Nephron progenitor cell (in vitro differentiated cells): ENCODE data around the gene ISLR.
"Not testable (repeated sequence)": the region's sequence is repeated elsewhere in the genome, so short reads cannot be mapped to it uniquely, and the experiment has no call there.

Source experiments
- DNase-seq: peaks from one replicate; pipeline ENCODE4 v3.0.0; 2021
- H3K27ac Mint-ChIP-seq: 2 replicates; pipeline ENCODE4 v1.8.0; 2021; ENCODE audit warnings: mild to moderate bottlenecking, moderate library complexity, mixed read lengths
- H3K27me3 Mint-ChIP-seq: 2 replicates; pipeline ENCODE4 v1.8.0; 2021; ENCODE audit warnings: mild to moderate bottlenecking, low read depth, mixed read lengths; ENCODE audit not compliant: poor library complexity
- H3K36me3 Mint-ChIP-seq: 2 replicates; pipeline ENCODE4 v1.8.0; 2021; ENCODE audit warnings: low read depth, mixed read lengths
- H3K4me1 Mint-ChIP-seq: 2 replicates; pipeline ENCODE4 v1.8.0; 2021; ENCODE audit warnings: mixed read lengths
- H3K4me3 Mint-ChIP-seq: 2 replicates; pipeline ENCODE4 v1.8.0; 2021; ENCODE audit warnings: mild to moderate bottlenecking, moderate library complexity, mixed read lengths
- H3K9me3 Mint-ChIP-seq: 2 replicates; pipeline ENCODE4 v1.8.0; 2021; ENCODE audit warnings: mild to moderate bottlenecking, moderate library complexity, mixed read lengths
- CTCF ChIP-seq: fragments of 200-600 bp; sonication (generic); IDR thresholded peaks from 2 replicates; pipeline ENCODE4 v1.5.0; 2021; ENCODE audit warnings: antibody characterized with exemption

The ISLR gene

GRCh38 chr15:74158855-74159650 lies 14.5 kb upstream of the ISLR start:
- H3K4me1 Mint-ChIP-seq = peaks cover 32% of the 10 kb centered on the region
- no peak for TF ChIP-seq CTCF
- H3K4me3 Mint-ChIP-seq = no peak overlapping the region
- peaks cover 2% of the 10 kb centered on the region for H3K9me3 Mint-ChIP-seq
- no peak for DNase-seq
- H3K27me3 Mint-ChIP-seq = peaks cover 10% of the 10 kb centered on the region
- H3K27ac Mint-ChIP-seq = no peak overlapping the region
- H3K36me3 Mint-ChIP-seq = no peaks in the 10 kb centered on the region

GRCh38 chr15:74159773-74160172 lies 13.7 kb upstream of the ISLR start:
- H3K9me3 Mint-ChIP-seq = peaks cover 7% of the 10 kb centered on the region
- peaks cover 32% of the 10 kb centered on the region for H3K4me1 Mint-ChIP-seq
- H3K4me3 Mint-ChIP-seq = no peak overlapping the region
- H3K27me3 Mint-ChIP-seq = peaks cover 10% of the 10 kb centered on the region
- no peak for TF ChIP-seq CTCF
- no peak for DNase-seq
- H3K36me3 Mint-ChIP-seq = no peaks in the 10 kb centered on the region
- H3K27ac Mint-ChIP-seq = no peak overlapping the region

- H3K4me1 Mint-ChIP-seq = peaks cover 31% of the 10 kb centered on the region
- H3K36me3 Mint-ChIP-seq, H3K27me3 Mint-ChIP-seq, H3K27ac Mint-ChIP-seq, DNase-seq, H3K9me3 Mint-ChIP-seq, H3K4me3 Mint-ChIP-seq: not testable (repeated sequence)
Observed at GRCh38 chr15:74160390-74160789, 13.1 kb upstream of the ISLR start.

- not testable (repeated sequence) for H3K36me3 Mint-ChIP-seq, H3K27ac Mint-ChIP-seq, H3K9me3 Mint-ChIP-seq, DNase-seq, H3K27me3 Mint-ChIP-seq, H3K4me3 Mint-ChIP-seq
- H3K4me1 Mint-ChIP-seq = peaks cover 13% of the 10 kb centered on the region
Observed at GRCh38 chr15:74162195-74162536, 11.3 kb upstream of the ISLR start.

- no peak overlapping the region for H3K4me3 Mint-ChIP-seq
- peaks cover 30% of the 10 kb centered on the region for H3K4me1 Mint-ChIP-seq
- no peaks in the 10 kb centered on the region for H3K36me3 Mint-ChIP-seq
- peaks cover 11% of the 10 kb centered on the region for H3K27me3 Mint-ChIP-seq
- no peak overlapping the region for H3K27ac Mint-ChIP-seq
- no peak for TF ChIP-seq CTCF
- DNase-seq = no peak
- peaks cover 7% of the 10 kb centered on the region for H3K9me3 Mint-ChIP-seq
Observed at GRCh38 chr15:74165461-74165860, 8.0 kb upstream of the ISLR start.

- peaks cover 53% of the 10 kb centered on the region for H3K4me1 Mint-ChIP-seq
- TF ChIP-seq CTCF = no peak
- peaks cover 7% of the 10 kb centered on the region for H3K27me3 Mint-ChIP-seq
- no peak for DNase-seq
- no peak overlapping the region for H3K4me3 Mint-ChIP-seq
- H3K27ac Mint-ChIP-seq = no peak overlapping the region
- peaks cover 7% of the 10 kb centered on the region for H3K9me3 Mint-ChIP-seq
- H3K36me3 Mint-ChIP-seq = no peaks in the 10 kb centered on the region
Observed at GRCh38 chr15:74167891-74168331, 5.6 kb upstream of the ISLR start.

- no peak for TF ChIP-seq CTCF
- no peak for DNase-seq
- Mint-ChIP-seq H3K9me3 (peaks cover 7% of the 10 kb centered on the region), H3K4me1 (peaks cover 61% of the 10 kb centered on the region), H3K27me3 (peaks cover 10% of the 10 kb centered on the region), H3K36me3 (no peaks in the 10 kb centered on the region), H3K27ac (no peak overlapping the region), H3K4me3 (no peak overlapping the region)
Observed at GRCh38 chr15:74168711-74169126, 4.8 kb upstream of the ISLR start.
